ENCODE results near the gene MLC1. TPM values are rescaled to one million over a fixed set of nuclear protein-coding genes. Genes with fewer than 3 reads are reported as not detected.

Gene MLC1
- total RNA-seq, 1 experiment from 2014 or later, result not detected

GRCh38 chr22:50064453-50064852 lies 20.8 kb downstream of the MLC1 start:
- H3K27ac ChIP-seq (ENCODE audit: low read length), result no peak overlapping the region
- CTCF ChIA-PET, result no interaction called here
- H3K27me3 ChIP-seq (ENCODE audit: control insufficient read depth, insufficient read depth, low read length), result no peaks in the 10 kb centered on the region
- DNase-seq (ENCODE audit: low read depth, low spot score), result no peak
- in situ Hi-C loops (cut with HindIII; ENCODE audit: low pct_unique_long_range_greater_than_20kb, low sequenced_read_pairs), result no loop called here
- no peaks in the 10 kb centered on the region for H3K36me3 ChIP-seq (ENCODE audit: control insufficient read depth, insufficient read depth, low read length)
- no peak for ATAC-seq
- POLR2A ChIA-PET, result no interaction called here
- BruUV-seq (replicated peaks), result no TSS peak
- intact Hi-C loops (cut with micrococcal nuclease; ENCODE audit: unreplicated experiment), result no loop called here
- H3K9me3 ChIP-seq (ENCODE audit: control insufficient read depth, insufficient read depth, low read depth, low read length), result no peaks in the 10 kb centered on the region
- H3K4me1 ChIP-seq (ENCODE audit: control insufficient read depth, insufficient read depth, low read length), result no peaks in the 10 kb centered on the region
- H3K4me3 ChIP-seq (ENCODE audit: low read depth in 2 of 2, low read length in 2 of 2), result no peak overlapping the region
- no peak for TF ChIP-seq SIN3A (IDR thresholded peaks at IDR 0.05; ENCODE audit: borderline replicate concordance, insufficient read depth, low read depth, low read length)
- TF ChIP-seq POLR2AphosphoS5 (IDR thresholded peaks at IDR 0.05; ENCODE audit: low read depth, low read length), result no peak
- TF ChIP-seq, protein P1, sequence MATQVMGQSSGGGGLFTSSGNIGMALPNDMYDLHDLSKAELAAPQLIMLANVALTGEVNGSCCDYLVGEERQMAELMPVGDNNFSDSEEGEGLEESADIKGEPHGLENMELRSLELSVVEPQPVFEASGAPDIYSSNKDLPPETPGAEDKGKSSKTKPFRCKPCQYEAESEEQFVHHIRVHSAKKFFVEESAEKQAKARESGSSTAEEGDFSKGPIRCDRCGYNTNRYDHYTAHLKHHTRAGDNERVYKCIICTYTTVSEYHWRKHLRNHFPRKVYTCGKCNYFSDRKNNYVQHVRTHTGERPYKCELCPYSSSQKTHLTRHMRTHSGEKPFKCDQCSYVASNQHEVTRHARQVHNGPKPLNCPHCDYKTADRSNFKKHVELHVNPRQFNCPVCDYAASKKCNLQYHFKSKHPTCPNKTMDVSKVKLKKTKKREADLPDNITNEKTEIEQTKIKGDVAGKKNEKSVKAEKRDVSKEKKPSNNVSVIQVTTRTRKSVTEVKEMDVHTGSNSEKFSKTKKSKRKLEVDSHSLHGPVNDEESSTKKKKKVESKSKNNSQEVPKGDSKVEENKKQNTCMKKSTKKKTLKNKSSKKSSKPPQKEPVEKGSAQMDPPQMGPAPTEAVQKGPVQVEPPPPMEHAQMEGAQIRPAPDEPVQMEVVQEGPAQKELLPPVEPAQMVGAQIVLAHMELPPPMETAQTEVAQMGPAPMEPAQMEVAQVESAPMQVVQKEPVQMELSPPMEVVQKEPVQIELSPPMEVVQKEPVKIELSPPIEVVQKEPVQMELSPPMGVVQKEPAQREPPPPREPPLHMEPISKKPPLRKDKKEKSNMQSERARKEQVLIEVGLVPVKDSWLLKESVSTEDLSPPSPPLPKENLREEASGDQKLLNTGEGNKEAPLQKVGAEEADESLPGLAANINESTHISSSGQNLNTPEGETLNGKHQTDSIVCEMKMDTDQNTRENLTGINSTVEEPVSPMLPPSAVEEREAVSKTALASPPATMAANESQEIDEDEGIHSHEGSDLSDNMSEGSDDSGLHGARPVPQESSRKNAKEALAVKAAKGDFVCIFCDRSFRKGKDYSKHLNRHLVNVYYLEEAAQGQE (IDR thresholded peaks at IDR 0.05; ENCODE audit: insufficient read depth in 1 of 2, low read depth in 2 of 2, low read length in 1 of 2), result no peak
- no peak for TF ChIP-seq CTCF (IDR thresholded peaks at IDR 0.05)
- no peak for TF ChIP-seq TCF7L2 (IDR thresholded peaks at IDR 0.05; ENCODE audit: low read depth, low read length)

DNA sequence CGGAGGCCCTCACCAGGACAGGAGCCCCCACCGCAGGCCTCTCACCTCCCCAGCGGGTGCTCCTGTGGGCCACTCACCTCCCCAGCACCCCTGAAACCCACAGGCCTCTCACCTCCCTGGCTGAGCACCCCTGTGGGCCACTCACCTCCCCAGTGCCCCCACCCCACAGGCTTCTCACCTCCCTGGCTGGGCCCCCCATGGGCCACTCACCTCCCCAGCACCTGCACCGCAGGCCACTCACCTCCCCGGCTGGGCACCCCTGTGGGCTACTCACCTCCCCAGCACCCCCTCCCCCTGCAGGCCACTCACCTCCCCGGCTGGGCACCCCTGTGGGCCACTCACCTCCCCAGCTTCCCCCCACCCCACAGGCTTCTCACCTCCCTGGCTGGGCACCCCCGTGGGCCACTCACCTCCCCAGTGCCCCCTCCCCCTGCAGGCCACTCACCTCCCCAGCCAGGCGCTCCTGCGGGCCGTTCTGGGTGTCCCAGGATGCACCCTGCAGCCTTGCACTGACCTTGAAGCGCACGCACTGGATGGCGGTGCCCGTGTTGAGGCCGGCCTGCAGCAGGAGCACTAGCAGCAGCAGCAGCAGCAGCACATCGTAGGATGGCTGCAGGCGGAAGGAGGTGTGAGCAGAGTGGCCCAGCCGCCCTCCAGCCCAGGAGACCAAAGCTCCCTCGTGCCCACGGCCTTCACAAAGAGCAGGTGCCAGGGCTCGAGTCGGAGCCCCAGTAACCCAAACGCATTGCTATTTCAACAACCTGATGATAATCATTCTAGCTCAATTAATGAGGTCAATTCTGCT lies 21.4 kb downstream of the MLC1 start:
- in situ Hi-C loops (cut with HindIII; ENCODE audit: low pct_unique_long_range_greater_than_20kb, low sequenced_read_pairs), result no loop called here

More for the DNA sequence above, 21.4 kb downstream of the MLC1 start:
- ChIA-PET POLR2A (no interaction called here), CTCF (no interaction called here)
- Histone ChIP-seq H3K4me3 (ENCODE audit: low read depth in 2 of 2, low read length in 2 of 2) (no peak overlapping the region), H3K27me3 (ENCODE audit: control insufficient read depth, insufficient read depth, low read length) (no peaks in the 10 kb centered on the region), H3K4me1 (ENCODE audit: control insufficient read depth, insufficient read depth, low read length) (no peaks in the 10 kb centered on the region), H3K27ac (ENCODE audit: low read length) (no peak overlapping the region), H3K9me3 (ENCODE audit: control insufficient read depth, insufficient read depth, low read depth, low read length) (no peaks in the 10 kb centered on the region), H3K36me3 (ENCODE audit: control insufficient read depth, insufficient read depth, low read length) (no peaks in the 10 kb centered on the region)
- TF ChIP-seq SIN3A (IDR thresholded peaks at IDR 0.05; ENCODE audit: borderline replicate concordance, insufficient read depth, low read depth, low read length) (no peak), POLR2AphosphoS5 (IDR thresholded peaks at IDR 0.05; ENCODE audit: low read depth, low read length) (no peak), CTCF (IDR thresholded peaks at IDR 0.05) (no peak), TCF7L2 (IDR thresholded peaks at IDR 0.05; ENCODE audit: low read depth, low read length) (no peak)
- TF ChIP-seq, protein P1 (IDR thresholded peaks at IDR 0.05; ENCODE audit: insufficient read depth in 1 of 2, low read depth in 2 of 2, low read length in 1 of 2), result no peak
- intact Hi-C loops (cut with micrococcal nuclease; ENCODE audit: unreplicated experiment), result no loop called here
- ATAC-seq (no peak), DNase-seq (ENCODE audit: low read depth, low spot score) (no peak)
- BruUV-seq (replicated peaks), result no TSS peak
